ENCODE measurements around the gene DYNC1H1. TPM values are rescaled to one million over a fixed set of nuclear protein-coding genes. Genes with fewer than 3 reads are reported as not detected.

DYNC1H1 gene
- total and polyA plus RNA-seq, 2 of the 13 experiments (the other 11 are each of a cell fraction or from before 2014, with no cell fraction given) = 74.4 to 239 TPM

- FAIRE-seq (no peak), DNase-seq (ENCODE audit: low spot score) (no peak), ATAC-seq (no peak)
- Histone ChIP-seq H3K27me3 (ENCODE audit: control insufficient read depth in 1 of 2, insufficient read depth in 2 of 2, low read length in 2 of 2) (no peaks in the 10 kb centered on the region; a peak in 1 of 5 replicates), H3K27ac (ENCODE audit: extremely low read length, insufficient read depth, low read length) (no peak overlapping the region), H3K4me1 (ENCODE audit: insufficient read depth, low read length) (peaks cover 55% of the 10 kb centered on the region), H3K4me3 (replicated peaks in 1 of 3; ENCODE audit: insufficient read depth in 1 of 3, low read depth in 2 of 3, low read length in 3 of 3) (no peak overlapping the region), H2AFZ (ENCODE audit: low read length) (no peak overlapping the region), H3K4me2 (ENCODE audit: low read depth, low read length) (no peak overlapping the region), H3K36me3 (replicated peaks in 1 of 2; ENCODE audit: control insufficient read depth in 1 of 2, insufficient read depth in 2 of 2, low read length in 2 of 2) (peaks cover 4 to 18% of the 10 kb centered on the region in 2 experiments; a peak in 4 of 5 replicates), H3K9me3 (ENCODE audit: low read length) (no peaks in the 10 kb centered on the region), H3K9ac (ENCODE audit: insufficient read depth, low read depth, low read length) (no peak overlapping the region), H3K79me2 (ENCODE audit: insufficient read depth, low read length) (peaks cover 85% of the 10 kb centered on the region), H4K20me1 (ENCODE audit: insufficient read depth, low read length) (peaks cover 20% of the 10 kb centered on the region)
- intact Hi-C loops (cut with micrococcal nuclease; ENCODE audit: unreplicated experiment) (no loop called here), in situ Hi-C loops (cut with HindIII; ENCODE audit: extremely low pct_ligation_motif_present, low pct_unique_long_range_greater_than_20kb) (no loop called here)
- no TSS peak for BruUV-seq (replicated peaks)
- ChIA-PET CTCF (ENCODE audit: low intra/inter-chr PET ratio, low total read pairs) (no interaction called here), POLR2A (no interaction called here)
- 84% methylated on average over 9 of the region's 9 CpGs for WGBS (ENCODE audit: low lambda C conversion rate)
- no peak for TF ChIP-seq TBX3 (IDR thresholded peaks at IDR 0.05; ENCODE audit: borderline replicate concordance)
- TF ChIP-seq ZNF782 (CRISPR knock-in tag; IDR thresholded peaks at IDR 0.05; ENCODE audit: borderline replicate concordance) = no peak
- TF ChIP-seq KAT8 (CRISPR knock-in tag; IDR thresholded peaks at IDR 0.05) = no peak
- no peak for TF ChIP-seq ZNF75D (CRISPR knock-in tag; IDR thresholded peaks at IDR 0.05; ENCODE audit: borderline replicate concordance)
- no peak for TF ChIP-seq BATF2 (CRISPR knock-in tag; IDR thresholded peaks at IDR 0.05)
- TF ChIP-seq ZNF891 (CRISPR knock-in tag; IDR thresholded peaks at IDR 0.05) = no peak
- TF ChIP-seq HIC2 (CRISPR knock-in tag; IDR thresholded peaks at IDR 0.05; ENCODE audit: low read depth) = no peak
- no peak for TF ChIP-seq ZNF292 (CRISPR knock-in tag; IDR thresholded peaks at IDR 0.05; ENCODE audit: borderline replicate concordance, low read depth)
- no peak for TF ChIP-seq IRF1 (CRISPR knock-in tag; IDR thresholded peaks at IDR 0.05; ENCODE audit: low read depth)
- no peak for TF ChIP-seq FOXA3 (CRISPR knock-in tag; IDR thresholded peaks at IDR 0.05)
- TF ChIP-seq MEF2D (CRISPR knock-in tag; IDR thresholded peaks at IDR 0.05) = no peak
- TF ChIP-seq ZFY (CRISPR knock-in tag; IDR thresholded peaks at IDR 0.05) = no peak
- TF ChIP-seq ZNF142 (CRISPR knock-in tag; IDR thresholded peaks at IDR 0.05) = no peak
- TF ChIP-seq DRAP1 (CRISPR knock-in tag; IDR thresholded peaks at IDR 0.05) = no peak
- no peak for TF ChIP-seq ZNF672 (CRISPR knock-in tag; IDR thresholded peaks at IDR 0.05)
Measured at GRCh38 chr14:101969481-101969880, 5.1 kb downstream of the DYNC1H1 start.
